Endodermal cell (in vitro differentiated cells): ENCODE data around the gene SLFN12. TPM values are rescaled to one million over a fixed set of nuclear protein-coding genes. Genes with fewer than 3 reads are reported as not detected.

ENCODE experiments used
- DNase-seq: peaks from one replicate; pipeline ENCODE4 v3.0.0-alpha.2; 2017
- H3K27ac ChIP-seq: 2 replicates; pipeline ENCODE4 v1.5.1; 2013; ENCODE audit warnings: mild to moderate bottlenecking, low read depth, low read length, moderate library complexity
- H3K27me3 ChIP-seq: 2 replicates; pipeline ENCODE4 v1.6.1; 2013; ENCODE audit warnings: mild to moderate bottlenecking, low read length, moderate library complexity; ENCODE audit not compliant: insufficient read depth, control insufficient read depth, poor library complexity, severe bottlenecking
- H3K36me3 ChIP-seq: 2 replicates; pipeline ENCODE4 v1.7.0; 2013; ENCODE audit warnings: mild to moderate bottlenecking, low read length, moderate library complexity; ENCODE audit not compliant: control insufficient read depth, insufficient read depth
- H3K4me1 ChIP-seq: one replicate; pipeline ENCODE4 v1.7.0; 2013; ENCODE audit warnings: low read length; ENCODE audit not compliant: control insufficient read depth, insufficient read depth
- H3K4me3 ChIP-seq: 2 replicates; pipeline ENCODE4 v1.5.1; 2013; ENCODE audit warnings: mild to moderate bottlenecking, low read length, moderate library complexity
- H3K9ac ChIP-seq: 2 replicates; pipeline ENCODE4 v1.6.1; 2013; ENCODE audit warnings: mild to moderate bottlenecking, low read length, moderate library complexity; ENCODE audit not compliant: poor library complexity, severe bottlenecking; ENCODE audit errors: extremely low read depth
- H3K9me3 ChIP-seq: 2 replicates; pipeline ENCODE4 v1.6.1; 2013; ENCODE audit warnings: mild to moderate bottlenecking, low read length, moderate library complexity; ENCODE audit not compliant: control insufficient read depth
- H3K27ac Mint-ChIP-seq: 2 replicates; pipeline ENCODE4 v1.8.0; 2020; ENCODE audit warnings: mixed read lengths
- H3K27me3 Mint-ChIP-seq: 2 replicates; pipeline ENCODE4 v1.8.0; 2021; ENCODE audit warnings: mild to moderate bottlenecking, mixed read lengths; ENCODE audit not compliant: insufficient read depth
- H3K36me3 Mint-ChIP-seq: 2 replicates; pipeline ENCODE4 v1.8.0; 2020; ENCODE audit warnings: low read depth, mixed read lengths
- H3K4me1 Mint-ChIP-seq: 2 replicates; pipeline ENCODE4 v1.8.0; 2020; ENCODE audit warnings: mixed read lengths
- H3K4me3 Mint-ChIP-seq: 2 replicates; pipeline ENCODE4 v1.8.0; 2020; ENCODE audit warnings: mild to moderate bottlenecking, moderate library complexity, mixed read lengths
- H3K9me3 Mint-ChIP-seq: 2 replicates; pipeline ENCODE4 v1.8.0; 2020; ENCODE audit warnings: mild to moderate bottlenecking, mixed read lengths
- WGBS, 2 experiments: methylation state at CpG; one replicate each; pipeline versions ENCODE4 v1.1.5 to v1.1.7; 2013; ENCODE audit warnings: missing lambda C conversion rate in 2 of 2, mixed read lengths in 1 of 2; ENCODE audit not compliant: insufficient coverage in 1 of 2, insufficient read length in 1 of 2; 5-methylcytosine and 5-hydroxymethylcytosine counted together
- total RNA-seq, 2 donors: library from RNA; stranded (reverse); fragmentation: NEBNext Ultra II Directional in 1 of 2; extraction: Animal tissue kit (Norgen Biotek cat#: 25700) in 1 of 2; gene quantifications; 2 replicates in 1 of 2; 3 replicates in 1 of 2; pipeline ENCODE4 v1.2.1, GENCODE V29; 2021
- TF ChIP-seq, protein P1 (sequence below): fragments of 200-600 bp; sonication (generic); conservative IDR thresholded peaks from 2 replicates; pipeline ENCODE4 v1.5.0; 2021; ENCODE audit warnings: antibody characterized with exemption, mild to moderate bottlenecking

Gene SLFN12
- total RNA-seq, 2 donors from 2014 or later = 3.7 to 4.9 TPM

DNA sequence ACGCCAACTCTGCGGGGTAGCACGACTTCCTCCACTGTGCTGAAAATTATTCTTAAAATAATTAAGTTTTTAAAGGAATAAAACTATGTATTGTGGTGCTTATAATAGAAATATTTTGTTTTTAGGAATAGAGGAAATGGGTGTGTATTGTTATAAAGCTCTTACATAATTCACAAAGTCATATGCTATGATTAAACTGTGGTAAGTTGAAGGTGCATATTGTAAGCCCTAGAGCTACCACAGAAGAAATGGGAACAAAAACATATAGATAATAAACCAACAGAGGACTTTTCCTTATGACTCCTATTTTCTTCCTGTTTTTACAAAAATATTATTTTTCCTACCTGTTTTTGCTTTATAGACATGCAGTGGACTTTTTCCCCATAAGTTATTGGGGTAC lies 54.6 kb downstream of the SLFN12 start:
- peaks cover 10% of the 10 kb centered on the region for H3K4me1 Mint-ChIP-seq
- H3K4me1 ChIP-seq = peaks cover 5% of the 10 kb centered on the region
- no peak overlapping the region for H3K27ac Mint-ChIP-seq
- no peak overlapping the region for H3K4me3 ChIP-seq
- peaks cover 10% of the 10 kb centered on the region for H3K9me3 Mint-ChIP-seq
- H3K36me3 Mint-ChIP-seq = no peaks in the 10 kb centered on the region
- DNase-seq = no peak
- H3K27me3 Mint-ChIP-seq = peaks cover 49% of the 10 kb centered on the region
- no peaks in the 10 kb centered on the region for H3K36me3 ChIP-seq
- 95 to 100% methylated on average over 2 to 3 of the region's 3 CpGs for WGBS, 2 experiments
- H3K4me3 Mint-ChIP-seq = no peak overlapping the region
- H3K27ac ChIP-seq = no peak overlapping the region
- TF ChIP-seq, protein P1, sequence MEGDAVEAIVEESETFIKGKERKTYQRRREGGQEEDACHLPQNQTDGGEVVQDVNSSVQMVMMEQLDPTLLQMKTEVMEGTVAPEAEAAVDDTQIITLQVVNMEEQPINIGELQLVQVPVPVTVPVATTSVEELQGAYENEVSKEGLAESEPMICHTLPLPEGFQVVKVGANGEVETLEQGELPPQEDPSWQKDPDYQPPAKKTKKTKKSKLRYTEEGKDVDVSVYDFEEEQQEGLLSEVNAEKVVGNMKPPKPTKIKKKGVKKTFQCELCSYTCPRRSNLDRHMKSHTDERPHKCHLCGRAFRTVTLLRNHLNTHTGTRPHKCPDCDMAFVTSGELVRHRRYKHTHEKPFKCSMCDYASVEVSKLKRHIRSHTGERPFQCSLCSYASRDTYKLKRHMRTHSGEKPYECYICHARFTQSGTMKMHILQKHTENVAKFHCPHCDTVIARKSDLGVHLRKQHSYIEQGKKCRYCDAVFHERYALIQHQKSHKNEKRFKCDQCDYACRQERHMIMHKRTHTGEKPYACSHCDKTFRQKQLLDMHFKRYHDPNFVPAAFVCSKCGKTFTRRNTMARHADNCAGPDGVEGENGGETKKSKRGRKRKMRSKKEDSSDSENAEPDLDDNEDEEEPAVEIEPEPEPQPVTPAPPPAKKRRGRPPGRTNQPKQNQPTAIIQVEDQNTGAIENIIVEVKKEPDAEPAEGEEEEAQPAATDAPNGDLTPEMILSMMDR = no peak
- no peaks in the 10 kb centered on the region for H3K9me3 ChIP-seq
- no peak overlapping the region for H3K9ac ChIP-seq
- H3K27me3 ChIP-seq = peaks cover 54% of the 10 kb centered on the region

GRCh38 chr17:35377068-35377467 lies 55.2 kb downstream of the SLFN12 start:
- H3K4me1 ChIP-seq = peaks cover 5% of the 10 kb centered on the region
- H3K9me3 ChIP-seq = no peaks in the 10 kb centered on the region
- 87 to 100% methylated on average over 2 of the region's 2 CpGs for WGBS, 2 experiments
- Mint-ChIP-seq H3K4me3 (no peak overlapping the region), H3K4me1 (peaks cover 10% of the 10 kb centered on the region), H3K36me3 (no peaks in the 10 kb centered on the region), H3K9me3 (peaks cover 10% of the 10 kb centered on the region), H3K27ac (no peak overlapping the region), H3K27me3 (peaks cover 55% of the 10 kb centered on the region)
- DNase-seq = no peak
- H3K4me3 ChIP-seq = no peak overlapping the region
- no peaks in the 10 kb centered on the region for H3K36me3 ChIP-seq
- H3K27me3 ChIP-seq = peaks cover 60% of the 10 kb centered on the region
- no peak overlapping the region for H3K27ac ChIP-seq
- TF ChIP-seq, protein P1 = no peak
- no peak overlapping the region for H3K9ac ChIP-seq

DNA sequence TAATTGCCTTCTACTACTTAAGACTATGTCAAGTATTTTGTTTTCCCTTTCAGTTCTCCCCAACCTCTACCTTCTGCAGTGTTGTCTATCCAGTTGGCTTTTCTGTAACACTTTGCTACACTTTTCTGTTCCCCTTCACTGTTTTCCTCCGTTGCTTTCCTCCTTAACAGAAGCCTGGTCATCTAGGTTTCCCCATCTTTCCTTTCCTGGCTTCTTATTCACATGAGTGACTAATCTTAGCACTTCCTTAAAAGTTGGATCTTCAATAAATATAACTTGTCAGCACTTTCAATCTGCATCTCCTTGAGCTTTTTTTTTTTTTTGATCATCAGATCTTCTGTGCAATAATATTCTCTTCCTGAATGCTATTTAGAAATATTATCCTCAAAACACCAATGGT lies 56.1 kb downstream of the SLFN12 start:
- Mint-ChIP-seq H3K36me3 (no peaks in the 10 kb centered on the region), H3K27ac (no peak overlapping the region), H3K27me3 (peaks cover 63% of the 10 kb centered on the region), H3K4me3 (no peak overlapping the region), H3K9me3 (peaks cover 4% of the 10 kb centered on the region), H3K4me1 (peaks cover 10% of the 10 kb centered on the region)
- peaks cover 5% of the 10 kb centered on the region for H3K4me1 ChIP-seq
- H3K27ac ChIP-seq = no peak overlapping the region
- no peak overlapping the region for H3K9ac ChIP-seq
- WGBS, 2 experiments = 62 to 67% methylated on average over 1 of the region's 1 CpG
- H3K36me3 ChIP-seq = no peaks in the 10 kb centered on the region
- TF ChIP-seq, protein P1 = no peak
- peaks cover 68% of the 10 kb centered on the region for H3K27me3 ChIP-seq
- no peaks in the 10 kb centered on the region for H3K9me3 ChIP-seq
- H3K4me3 ChIP-seq = no peak overlapping the region
- DNase-seq = no peak
